SU-DHL-6 (cell line): ENCODE results near the gene EDAR.

ENCODE experiments used
- CTCF ChIP-seq: fragments of 200-600 bp; sonication (generic); IDR thresholded peaks from one replicate; pipeline ENCODE4 v1.5.1; 2017; ENCODE audit warnings: antibody characterized with exemption, mild to moderate bottlenecking, low read length, moderate library complexity; ENCODE audit not compliant: insufficient read depth, poor library complexity, severe bottlenecking
- EZH2phosphoT487 ChIP-seq: fragments of 200-600 bp; sonication (generic), shearing (Covaris generic); conservative IDR thresholded peaks from 2 replicates; pipeline ENCODE4 v1.6.1; 2018; ENCODE audit warnings: mild to moderate bottlenecking, antibody characterized with exemption, low read length, moderate library complexity, mixed read lengths

GRCh38 chr2:109009920-109010610 lies 21.0 kb upstream of the EDAR start:
- no peak for TF ChIP-seq CTCF
- no peak for TF ChIP-seq EZH2phosphoT487
